Endothelial cell of umbilical vein (primary cell): ENCODE measurements around the gene SRP19. TPM values are rescaled to one million over a fixed set of nuclear protein-coding genes. Genes with fewer than 3 reads are reported as not detected.

ENCODE experiments used
- BruUV-seq: library from RNA; stranded (reverse); fragments of 400-500 nt; replicated peaks from 2 replicates; lab custom pipeline; 2021; lab: Mats Ljungman, UMichigan
- CTCF ChIA-PET: fragments of 300-600, 350-600 bp; sonication (Branson Sonifier 250); formaldehyde crosslinking; loops from one replicate; lab custom pipeline; 2021; ENCODE audit warnings: antibody characterized with exemption, inconsistent platforms; lab: Charles Lee
- POLR2A ChIA-PET: fragments of 300-600, 350-600 bp; sonication (Branson Sonifier 250); formaldehyde crosslinking; loops from one replicate; lab custom pipeline; 2021; ENCODE audit warnings: antibody characterized with exemption, inconsistent platforms; lab: Charles Lee
- DNase-seq: peaks from one replicate; pipeline ENCODE4 v3.0.0-alpha.2; 2011; ENCODE audit warnings: low read depth, low spot score
- FAIRE-seq: peaks from 2 replicates; lab custom pipeline; 2011; peaks lifted over from hg19 to GRCh38; lab: Jason Lieb, UNC
- H2AFZ ChIP-seq: 2 replicates; pipeline ENCODE4 v1.6.0; 2012; ENCODE audit warnings: low read depth, low read length, control low read depth, inconsistent platforms
- H3K27ac ChIP-seq: 2 replicates; pipeline ENCODE4 v1.5.1; 2011; ENCODE audit warnings: low read depth, mild to moderate bottlenecking, control low read depth, low read length, moderate library complexity; ENCODE audit not compliant: insufficient read depth
- H3K27me3 ChIP-seq, 2 experiments: 2 replicates each; pipeline versions ENCODE4 v1.6.0 to v1.6.1; 2011; ENCODE audit warnings: low read length in 2 of 2, mixed read lengths in 1 of 2; ENCODE audit not compliant: control insufficient read depth in 2 of 2, insufficient read depth in 2 of 2
- H3K36me3 ChIP-seq, 2 experiments: 2 replicates in 1 of 2; 3 replicates in 1 of 2; pipeline ENCODE4 v1.5.1; 2011; ENCODE audit warnings: low read length in 2 of 2, mild to moderate bottlenecking in 1 of 2, moderate library complexity in 1 of 2; ENCODE audit not compliant: control insufficient read depth in 2 of 2, insufficient read depth in 2 of 2; ENCODE audit errors: extremely low read depth in 1 of 2
- H3K4me1 ChIP-seq: 3 replicates; pipeline ENCODE4 v1.5.1; 2011; ENCODE audit warnings: mild to moderate bottlenecking, low read length; ENCODE audit not compliant: control insufficient read depth, insufficient read depth; ENCODE audit errors: extremely low read depth
- H3K4me2 ChIP-seq: 2 replicates; pipeline ENCODE4 v1.6.1; 2011; ENCODE audit warnings: low read length, control low read depth, mixed read lengths; ENCODE audit not compliant: insufficient read depth
- H3K4me3 ChIP-seq, 3 experiments: fragments of 200-600 bp in 1 of 3; sonication (generic), shearing (Covaris generic) in 1 of 3; replicated peaks in 1 of 3; 2 replicates each; pipeline ENCODE4 v1.5.1; 2011 to 2016; ENCODE audit warnings: control low read depth in 3 of 3, low read length in 3 of 3, mild to moderate bottlenecking in 2 of 3, inconsistent platforms in 1 of 3, low read depth in 1 of 3, moderate library complexity in 1 of 3; ENCODE audit not compliant: insufficient read depth in 1 of 3
- H3K79me2 ChIP-seq: 2 replicates; pipeline ENCODE4 v1.6.0; 2012; ENCODE audit warnings: low read length, inconsistent platforms; ENCODE audit not compliant: control insufficient read depth, insufficient read depth
- H3K9ac ChIP-seq: replicated peaks from 2 replicates; pipeline ENCODE3; 2011; ENCODE audit warnings: low read length, control low read depth; ENCODE audit not compliant: insufficient read depth; ENCODE audit errors: extremely low read depth
- H3K9me1 ChIP-seq: replicated peaks from 3 replicates; pipeline ENCODE4 v1.6.0; 2011; ENCODE audit warnings: mild to moderate bottlenecking, low read length; ENCODE audit not compliant: control insufficient read depth, insufficient read depth; ENCODE audit errors: extremely low read depth
- H3K9me3 ChIP-seq: replicated peaks from 2 replicates; pipeline ENCODE4 v1.5.1; 2012; ENCODE audit warnings: low read length, inconsistent platforms; ENCODE audit not compliant: control insufficient read depth, insufficient read depth
- H4K20me1 ChIP-seq: replicated peaks from 2 replicates; pipeline ENCODE3; 2011; ENCODE audit warnings: mild to moderate bottlenecking, low read length; ENCODE audit not compliant: control insufficient read depth, insufficient read depth; ENCODE audit errors: extremely low read depth
- EZH2 ChIP-seq: IDR thresholded peaks from 2 replicates; pipeline ENCODE4 v1.6.1; 2012; ENCODE audit warnings: borderline replicate concordance, low read depth, mild to moderate bottlenecking, moderate library complexity, low read length, inconsistent platforms; ENCODE audit not compliant: severe bottlenecking
- FOS ChIP-seq: IDR thresholded peaks from 2 replicates; pipeline ENCODE4 v1.6.1; 2011; ENCODE audit warnings: mild to moderate bottlenecking, low read length, moderate library complexity, borderline replicate concordance; ENCODE audit not compliant: insufficient read depth
- GATA2 ChIP-seq: IDR thresholded peaks from 2 replicates; pipeline ENCODE4 v1.7.0; 2011; ENCODE audit warnings: low read depth, mild to moderate bottlenecking, moderate library complexity, mixed read lengths, low read length; ENCODE audit not compliant: insufficient read length, insufficient read depth
- JUN ChIP-seq: IDR thresholded peaks from 2 replicates; pipeline ENCODE4 v1.6.1; 2011; ENCODE audit warnings: borderline replicate concordance, low read depth; ENCODE audit not compliant: insufficient read length, insufficient read depth
- MYC ChIP-seq: IDR thresholded peaks from one replicate; pipeline ENCODE4 v1.6.1; 2011; ENCODE audit warnings: mild to moderate bottlenecking, low read depth, low read length
- POLR2A ChIP-seq: IDR thresholded peaks from 2 replicates; pipeline ENCODE4 v1.6.1; 2012; ENCODE audit warnings: low read depth, mild to moderate bottlenecking, control low read depth, low read length
- POLR2AphosphoS5 ChIP-seq: IDR thresholded peaks from 2 replicates; pipeline ENCODE4 v1.6.1; 2012; ENCODE audit warnings: low read depth, mild to moderate bottlenecking, control low read depth, low read length, moderate library complexity; ENCODE audit not compliant: insufficient read depth
- dilution Hi-C: fragments of 300-500 bp; cut with MboI; formaldehyde crosslinking; loops from one replicate; pipeline ENCODE4 v1.15.0; 2019; ENCODE audit warnings: low sequenced_read_pairs; ENCODE audit not compliant: extremely low pct_ligation_motif_present
- intact Hi-C: fragments of 100-400 bp; cut with micrococcal nuclease; formaldehyde crosslinking; loops from one replicate; pipeline ENCODE4 v1.10.0; 2022
- polyA plus RNA-seq, 4 experiments: library from polyadenylated mRNA; depleted of rRNA in 3 of 4; stranded (reverse) in 3 of 4; unstranded in 1 of 4; fragments of >200 nt; gene quantifications; 2 replicates each; pipeline versions ENCODE4 v1.2.1 to v1.2.3, GENCODE V29; 2011 to 2012; ENCODE audit warnings: missing spikeins in 1 of 4
- total RNA-seq: library from RNA; stranded (reverse); gene quantifications from 2 replicates; pipeline ENCODE4 v1.2.3, GENCODE V29; 2021
- TF ChIP-seq, protein P1 (sequence below), 2 donors: IDR thresholded peaks; 1 replicate in 1 of 2; 2 replicates in 1 of 2; pipeline ENCODE4 v1.5.1; 2011; ENCODE audit warnings: low read length in 2 of 2, mild to moderate bottlenecking in 2 of 2, moderate library complexity in 2 of 2, control low read depth in 1 of 2, inconsistent platforms in 1 of 2, low read depth in 1 of 2; ENCODE audit not compliant: insufficient read depth in 1 of 2; ENCODE audit errors: extremely low read depth in 1 of 2
- TF ChIP-seq, protein P2 (sequence below): IDR thresholded peaks from 2 replicates; pipeline ENCODE4 v1.6.1; 2011; ENCODE audit not compliant: insufficient read depth, insufficient read length

Gene SRP19
- total and polyA plus RNA-seq, 2 donors (not counting 3 experiments of a cell fraction or from before 2014, with no cell fraction given), result 28.6 to 69.4 TPM

GRCh38 chr5:112883192-112883591 is 22.1 kb downstream of the SRP19 start:
- Histone ChIP-seq H3K9me3 (no peaks in the 10 kb centered on the region), H4K20me1 (no peaks in the 10 kb centered on the region), H3K9me1 (no peaks in the 10 kb centered on the region), H3K79me2 (peaks cover 4% of the 10 kb centered on the region), H3K9ac (no peak overlapping the region), H3K4me1 (peaks cover 4% of the 10 kb centered on the region), H3K27me3 (no peaks in the 10 kb centered on the region), H3K36me3 (peaks cover 22 to 24% of the 10 kb centered on the region in 2 experiments), H2AFZ (no peak overlapping the region), H3K4me2 (no peak overlapping the region), H3K27ac (no peak overlapping the region), H3K4me3 (no peak overlapping the region)
- no peak for FAIRE-seq
- dilution Hi-C loops (no loop called here), intact Hi-C loops (no loop called here)
- POLR2A ChIA-PET, result interaction anchor here (0.8 kb wide), 1 partner anchor 1024 kb away, joined by 4 read pairs; no protein-coding TSS in a partner anchor
- no peak for DNase-seq
- TF ChIP-seq POLR2A, result no peak
- TF ChIP-seq JUN, result no peak
- TF ChIP-seq EZH2, result no peak
- TF ChIP-seq, protein P1, sequence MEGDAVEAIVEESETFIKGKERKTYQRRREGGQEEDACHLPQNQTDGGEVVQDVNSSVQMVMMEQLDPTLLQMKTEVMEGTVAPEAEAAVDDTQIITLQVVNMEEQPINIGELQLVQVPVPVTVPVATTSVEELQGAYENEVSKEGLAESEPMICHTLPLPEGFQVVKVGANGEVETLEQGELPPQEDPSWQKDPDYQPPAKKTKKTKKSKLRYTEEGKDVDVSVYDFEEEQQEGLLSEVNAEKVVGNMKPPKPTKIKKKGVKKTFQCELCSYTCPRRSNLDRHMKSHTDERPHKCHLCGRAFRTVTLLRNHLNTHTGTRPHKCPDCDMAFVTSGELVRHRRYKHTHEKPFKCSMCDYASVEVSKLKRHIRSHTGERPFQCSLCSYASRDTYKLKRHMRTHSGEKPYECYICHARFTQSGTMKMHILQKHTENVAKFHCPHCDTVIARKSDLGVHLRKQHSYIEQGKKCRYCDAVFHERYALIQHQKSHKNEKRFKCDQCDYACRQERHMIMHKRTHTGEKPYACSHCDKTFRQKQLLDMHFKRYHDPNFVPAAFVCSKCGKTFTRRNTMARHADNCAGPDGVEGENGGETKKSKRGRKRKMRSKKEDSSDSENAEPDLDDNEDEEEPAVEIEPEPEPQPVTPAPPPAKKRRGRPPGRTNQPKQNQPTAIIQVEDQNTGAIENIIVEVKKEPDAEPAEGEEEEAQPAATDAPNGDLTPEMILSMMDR (IDR thresholded peaks at IDR 0.05; ENCODE audit: extremely low read depth in 1 of 2, insufficient read depth in 1 of 2, low read depth in 1 of 2, low read length in 2 of 2), result no peak
- TF ChIP-seq, protein P2, sequence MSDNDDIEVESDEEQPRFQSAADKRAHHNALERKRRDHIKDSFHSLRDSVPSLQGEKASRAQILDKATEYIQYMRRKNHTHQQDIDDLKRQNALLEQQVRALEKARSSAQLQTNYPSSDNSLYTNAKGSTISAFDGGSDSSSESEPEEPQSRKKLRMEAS, result no peak
- TF ChIP-seq FOS, result no peak
- TF ChIP-seq GATA2, result no peak
- no peak for TF ChIP-seq MYC
- TF ChIP-seq POLR2AphosphoS5, result no peak
- CTCF ChIA-PET, result no interaction called here
- BruUV-seq, result no TSS peak
